ENCODE results near the gene MPP2.

DNA sequence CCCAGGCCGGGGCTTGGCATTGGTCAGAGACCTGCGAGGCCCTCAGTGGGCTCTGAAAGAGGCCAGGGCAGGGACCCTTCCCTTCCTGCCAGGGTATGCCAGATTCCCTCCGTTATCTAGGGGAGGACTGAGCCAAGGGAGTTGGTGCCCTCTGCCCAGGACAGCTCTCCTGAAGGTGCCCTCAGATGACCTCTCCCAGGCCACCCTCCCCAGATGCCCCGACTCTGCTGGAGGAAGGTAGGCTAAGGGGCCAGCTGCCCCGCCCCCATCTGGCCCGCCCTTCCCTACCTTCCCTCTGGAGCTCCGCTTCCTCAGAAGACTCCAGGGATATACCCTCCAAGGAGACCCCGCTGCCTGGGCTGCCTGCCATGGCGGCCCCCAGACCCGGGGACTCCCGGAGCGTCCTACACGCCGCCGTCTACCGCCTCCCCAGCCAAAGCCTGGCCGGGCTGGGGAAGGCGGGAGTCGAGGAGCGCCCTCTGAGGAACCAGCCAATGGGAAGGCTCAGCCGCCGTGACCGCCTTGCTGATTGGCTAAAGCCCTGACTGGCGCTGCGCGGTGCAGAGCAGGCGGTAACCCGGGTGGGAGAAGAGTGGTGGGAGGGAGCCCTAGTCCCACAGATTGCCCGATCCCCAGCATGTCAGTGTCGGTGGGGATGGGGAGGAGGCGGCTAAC is 7.0 kb downstream of the MPP2 start:
- TF ChIP-seq GLIS1 (tag by site-specific recombination; IDR thresholded peaks at IDR 0.05) (peak; percentile 84), ZNF664 (tag by site-specific recombination; IDR thresholded peaks at IDR 0.05) (no peak), ZBTB1 (tag by site-specific recombination; IDR thresholded peaks at IDR 0.05) (no peak), SALL2 (tag by site-specific recombination; IDR thresholded peaks at IDR 0.05; ENCODE audit: borderline replicate concordance) (no peak), ZNF658 (tag by site-specific recombination; IDR thresholded peaks at IDR 0.05) (no peak), ZNF585B (tag by site-specific recombination; IDR thresholded peaks at IDR 0.05) (no peak), ZNF157 (tag by site-specific recombination; IDR thresholded peaks at IDR 0.05) (no peak), ZNF747 (tag by site-specific recombination; IDR thresholded peaks at IDR 0.05) (no peak)
- TF ChIP-seq, protein P1, sequence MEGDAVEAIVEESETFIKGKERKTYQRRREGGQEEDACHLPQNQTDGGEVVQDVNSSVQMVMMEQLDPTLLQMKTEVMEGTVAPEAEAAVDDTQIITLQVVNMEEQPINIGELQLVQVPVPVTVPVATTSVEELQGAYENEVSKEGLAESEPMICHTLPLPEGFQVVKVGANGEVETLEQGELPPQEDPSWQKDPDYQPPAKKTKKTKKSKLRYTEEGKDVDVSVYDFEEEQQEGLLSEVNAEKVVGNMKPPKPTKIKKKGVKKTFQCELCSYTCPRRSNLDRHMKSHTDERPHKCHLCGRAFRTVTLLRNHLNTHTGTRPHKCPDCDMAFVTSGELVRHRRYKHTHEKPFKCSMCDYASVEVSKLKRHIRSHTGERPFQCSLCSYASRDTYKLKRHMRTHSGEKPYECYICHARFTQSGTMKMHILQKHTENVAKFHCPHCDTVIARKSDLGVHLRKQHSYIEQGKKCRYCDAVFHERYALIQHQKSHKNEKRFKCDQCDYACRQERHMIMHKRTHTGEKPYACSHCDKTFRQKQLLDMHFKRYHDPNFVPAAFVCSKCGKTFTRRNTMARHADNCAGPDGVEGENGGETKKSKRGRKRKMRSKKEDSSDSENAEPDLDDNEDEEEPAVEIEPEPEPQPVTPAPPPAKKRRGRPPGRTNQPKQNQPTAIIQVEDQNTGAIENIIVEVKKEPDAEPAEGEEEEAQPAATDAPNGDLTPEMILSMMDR (tag by site-specific recombination; IDR thresholded peaks at IDR 0.05): no peak
- TF ChIP-seq, protein P2, sequence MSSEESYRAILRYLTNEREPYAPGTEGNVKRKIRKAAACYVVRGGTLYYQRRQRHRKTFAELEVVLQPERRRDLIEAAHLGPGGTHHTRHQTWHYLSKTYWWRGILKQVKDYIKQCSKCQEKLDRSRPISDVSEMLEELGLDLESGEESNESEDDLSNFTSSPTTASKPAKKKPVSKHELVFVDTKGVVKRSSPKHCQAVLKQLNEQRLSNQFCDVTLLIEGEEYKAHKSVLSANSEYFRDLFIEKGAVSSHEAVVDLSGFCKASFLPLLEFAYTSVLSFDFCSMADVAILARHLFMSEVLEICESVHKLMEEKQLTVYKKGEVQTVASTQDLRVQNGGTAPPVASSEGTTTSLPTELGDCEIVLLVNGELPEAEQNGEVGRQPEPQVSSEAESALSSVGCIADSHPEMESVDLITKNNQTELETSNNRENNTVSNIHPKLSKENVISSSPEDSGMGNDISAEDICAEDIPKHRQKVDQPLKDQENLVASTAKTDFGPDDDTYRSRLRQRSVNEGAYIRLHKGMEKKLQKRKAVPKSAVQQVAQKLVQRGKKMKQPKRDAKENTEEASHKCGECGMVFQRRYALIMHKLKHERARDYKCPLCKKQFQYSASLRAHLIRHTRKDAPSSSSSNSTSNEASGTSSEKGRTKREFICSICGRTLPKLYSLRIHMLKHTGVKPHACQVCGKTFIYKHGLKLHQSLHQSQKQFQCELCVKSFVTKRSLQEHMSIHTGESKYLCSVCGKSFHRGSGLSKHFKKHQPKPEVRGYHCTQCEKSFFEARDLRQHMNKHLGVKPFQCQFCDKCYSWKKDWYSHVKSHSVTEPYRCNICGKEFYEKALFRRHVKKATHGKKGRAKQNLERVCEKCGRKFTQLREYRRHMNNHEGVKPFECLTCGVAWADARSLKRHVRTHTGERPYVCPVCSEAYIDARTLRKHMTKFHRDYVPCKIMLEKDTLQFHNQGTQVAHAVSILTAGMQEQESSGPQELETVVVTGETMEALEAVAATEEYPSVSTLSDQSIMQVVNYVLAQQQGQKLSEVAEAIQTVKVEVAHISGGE (tag by site-specific recombination; conservative IDR thresholded peaks at IDR 0.05; ENCODE audit: low read depth): no peak
